Activated T-cell treated with anti-CD3 and anti-CD28 coated beads, Interleukin-2, amount 50 U/mL, for 1 hour (primary cell): Measurements from ENCODE around the gene DPH7.
"Not testable (repeated sequence)": the region's sequence is repeated elsewhere in the genome, so short reads cannot be mapped to it uniquely, and the experiment has no call there.

ENCODE experiments used
- DNase-seq: peaks from one replicate; pipeline ENCODE4 v3.0.0-alpha.2; 2020

The DPH7 gene

GRCh38 chr9:137516144-137516917, 62.4 kb downstream of the DPH7 start:
- no peak for DNase-seq

DNA sequence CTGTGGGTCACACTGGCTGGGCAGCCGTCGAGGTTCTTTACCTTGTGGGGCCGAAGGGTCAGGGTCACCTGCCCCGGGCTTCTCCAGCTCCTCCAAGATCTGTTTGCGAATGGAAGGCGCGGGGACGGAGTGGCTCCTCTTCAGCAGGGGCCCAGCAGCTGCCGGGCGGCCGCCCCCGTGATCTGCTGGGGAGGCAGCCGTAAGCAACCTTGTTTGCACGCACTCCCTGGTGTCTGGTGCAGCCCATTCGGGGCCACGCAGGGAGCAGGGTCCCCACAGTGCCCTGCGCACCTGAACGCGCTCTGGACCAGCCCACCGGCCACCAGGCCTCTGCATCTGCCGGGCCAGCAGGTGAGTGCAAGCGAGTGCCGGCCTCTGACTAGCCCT, 63.4 kb downstream of the DPH7 start:
- DNase-seq, result no peak

DNA sequence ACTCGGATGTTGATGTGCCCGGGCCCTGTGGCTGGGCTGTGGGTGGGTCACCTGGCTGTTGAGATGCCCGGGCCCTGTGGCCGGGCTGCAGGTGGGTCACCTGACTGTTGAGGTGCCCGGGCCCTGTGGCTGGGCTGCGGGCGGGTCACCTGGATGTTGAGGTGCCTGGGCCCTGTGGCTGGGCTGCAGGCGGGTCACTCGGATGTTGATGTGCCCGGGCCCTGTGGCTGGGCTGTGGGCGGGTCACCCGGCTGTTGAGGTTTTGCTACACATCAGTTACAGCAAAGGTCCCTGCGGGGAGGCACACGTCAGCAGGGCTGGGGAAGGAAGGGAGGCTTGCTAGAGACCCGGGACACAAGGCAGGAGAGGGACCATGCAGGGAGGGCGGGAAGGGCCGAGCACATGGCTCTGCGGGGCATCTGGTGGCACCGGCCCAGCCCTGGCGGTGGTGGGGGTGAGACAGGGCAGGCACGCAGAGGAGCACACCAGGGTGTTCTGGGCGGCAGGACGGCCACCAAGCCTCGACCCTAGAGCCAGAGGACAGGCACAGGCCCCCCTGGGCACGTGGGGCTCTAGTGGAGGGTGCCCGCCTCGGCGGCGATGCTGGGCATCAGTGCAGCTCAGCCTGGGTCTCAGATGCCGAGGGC, 63.9 kb downstream of the DPH7 start:
- no peak for DNase-seq

- not testable (repeated sequence) for DNase-seq
Observed at GRCh38 chr9:137513801-137514570, 64.7 kb downstream of the DPH7 start.

DNA sequence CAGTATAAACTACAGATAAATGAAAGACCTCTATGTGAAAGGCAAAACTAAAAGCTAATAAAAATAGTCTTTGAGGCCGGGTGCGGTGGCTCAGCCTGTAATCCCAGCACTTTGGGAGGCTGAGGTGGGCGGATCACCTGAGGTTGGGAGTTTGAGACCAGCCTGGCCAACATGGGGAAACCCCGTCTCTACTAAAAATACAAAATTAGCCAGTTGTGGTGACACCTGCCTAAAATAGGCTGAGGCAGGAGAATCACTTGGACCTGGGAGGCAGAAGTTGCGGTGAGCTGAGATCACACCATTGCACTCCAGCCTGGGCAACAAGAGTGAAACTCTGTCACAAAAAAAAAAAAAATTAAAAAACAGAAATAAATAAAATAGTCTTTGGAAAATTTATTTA, 65.6 kb downstream of the DPH7 start:
- DNase-seq, result not testable (repeated sequence)

- no peak for DNase-seq
Observed at GRCh38 chr9:137511758-137512463, 66.8 kb downstream of the DPH7 start.

GRCh38 chr9:137511126-137511525, 67.6 kb downstream of the DPH7 start:
- DNase-seq, result not testable (repeated sequence)

- no peak for DNase-seq
Observed at GRCh38 chr9:137509198-137509597, 69.5 kb downstream of the DPH7 start.

- DNase-seq, result no peak
Observed at GRCh38 chr9:137506702-137507171, 72.0 kb downstream of the DPH7 start.

GRCh38 chr9:137506274-137506673, 72.5 kb downstream of the DPH7 start:
- DNase-seq, result no peak

- no peak for DNase-seq
Observed at GRCh38 chr9:137505421-137506140, 73.1 kb downstream of the DPH7 start.
